ENCODE data around the gene TBC1D22A. TPM values are rescaled to one million over a fixed set of nuclear protein-coding genes. Genes with fewer than 3 reads are reported as not detected.
A peak's percentile ranks its signal among the peaks of the same experiment; 100 is the strongest.

Gene TBC1D22A
- polyA plus RNA-seq, 1 donor (not counting 4 experiments of a cell fraction or from before 2014, with no cell fraction given), result 20.9 TPM

GRCh38 chr22:46934746-46935491 is 172.5 kb downstream of the TBC1D22A start:
- Histone ChIP-seq H3K9ac (ENCODE audit: control insufficient read depth, extremely low read depth, insufficient read depth, low read length) (peak overlapping the region; percentile 50), H3K4me2 (ENCODE audit: control insufficient read depth, extremely low read depth, insufficient read depth, low read depth, low read length) (peak overlapping the region; percentile 35), H3K4me3 (ENCODE audit: control insufficient read depth in 2 of 3, extremely low read depth in 1 of 3, insufficient read depth in 2 of 3, low read depth in 1 of 3, low read length in 3 of 3) (no peak overlapping the region), H3K27ac (ENCODE audit: control insufficient read depth, insufficient read depth, low read length) (peak overlapping the region; percentile 78), H4K20me1 (ENCODE audit: control insufficient read depth, extremely low read depth, insufficient read depth, low read length) (no peaks in the 10 kb centered on the region), H3K27me3 (ENCODE audit: control insufficient read depth, extremely low read depth, insufficient read depth, low read length) (no peaks in the 10 kb centered on the region), H2AFZ (ENCODE audit: control insufficient read depth, low read length) (no peak overlapping the region), H3K9me1 (ENCODE audit: control insufficient read depth, extremely low read depth, insufficient read depth, low read length) (no peaks in the 10 kb centered on the region), H3K9me3 (ENCODE audit: control insufficient read depth, low read depth, low read length) (no peaks in the 10 kb centered on the region), H3K4me1 (ENCODE audit: control insufficient read depth, extremely low read depth, insufficient read depth, low read length) (peaks cover 24% of the 10 kb centered on the region), H3K36me3 (ENCODE audit: control insufficient read depth in 2 of 2, extremely low read depth in 1 of 2, insufficient read depth in 2 of 2, low read length in 2 of 2) (peaks cover 2 to 3% of the 10 kb centered on the region in 2 experiments), H3K79me2 (ENCODE audit: control insufficient read depth, insufficient read depth, low read length) (peaks cover 7% of the 10 kb centered on the region)
- DNase-seq (ENCODE audit: low read depth, low spot score) (peak; percentile 60), FAIRE-seq (peak; percentile 97)
- dilution Hi-C loops (cut with MboI; ENCODE audit: extremely low pct_ligation_motif_present, low sequenced_read_pairs), result no loop called here
- TF ChIP-seq CTCF (optimal IDR thresholded peaks at IDR 0.05 in 1 of 3, IDR thresholded peaks at IDR 0.05 in 1 of 3, conservative IDR thresholded peaks at IDR 0.05 in 1 of 3; ENCODE audit: extremely low read depth in 1 of 3, insufficient read depth in 2 of 3, low read length in 3 of 3), result no peak
- TF ChIP-seq EZH2 (IDR thresholded peaks at IDR 0.05; ENCODE audit: low read length), result no peak

GRCh38 chr22:46935506-46936377 is 173.3 kb downstream of the TBC1D22A start:
- H3K4me3 ChIP-seq (ENCODE audit: control insufficient read depth in 2 of 3, extremely low read depth in 1 of 3, insufficient read depth in 2 of 3, low read depth in 1 of 3, low read length in 3 of 3), result no peak overlapping the region
- peaks cover 7% of the 10 kb centered on the region for H3K79me2 ChIP-seq (ENCODE audit: control insufficient read depth, insufficient read depth, low read length)
- TF ChIP-seq CTCF (optimal IDR thresholded peaks at IDR 0.05 in 1 of 3, IDR thresholded peaks at IDR 0.05 in 1 of 3, conservative IDR thresholded peaks at IDR 0.05 in 1 of 3; ENCODE audit: extremely low read depth in 1 of 3, insufficient read depth in 2 of 3, low read length in 3 of 3) (no peak), EZH2 (IDR thresholded peaks at IDR 0.05; ENCODE audit: low read length) (no peak)
- no peaks in the 10 kb centered on the region for H3K9me3 ChIP-seq (ENCODE audit: control insufficient read depth, low read depth, low read length)
- peak overlapping the region; percentile 35 for H3K4me2 ChIP-seq (ENCODE audit: control insufficient read depth, extremely low read depth, insufficient read depth, low read depth, low read length)
- H3K27me3 ChIP-seq (ENCODE audit: control insufficient read depth, extremely low read depth, insufficient read depth, low read length), result no peaks in the 10 kb centered on the region
- no peaks in the 10 kb centered on the region for H4K20me1 ChIP-seq (ENCODE audit: control insufficient read depth, extremely low read depth, insufficient read depth, low read length)
- H3K9ac ChIP-seq (ENCODE audit: control insufficient read depth, extremely low read depth, insufficient read depth, low read length), result peak overlapping the region; percentile 13
- no peak for FAIRE-seq
- DNase-seq (ENCODE audit: low read depth, low spot score), result no peak
- dilution Hi-C loops (cut with MboI; ENCODE audit: extremely low pct_ligation_motif_present, low sequenced_read_pairs), result no loop called here
- peaks cover 24% of the 10 kb centered on the region for H3K4me1 ChIP-seq (ENCODE audit: control insufficient read depth, extremely low read depth, insufficient read depth, low read length)
- H3K27ac ChIP-seq (ENCODE audit: control insufficient read depth, insufficient read depth, low read length), result peak overlapping the region; percentile 78
- H3K36me3 ChIP-seq (ENCODE audit: control insufficient read depth in 2 of 2, extremely low read depth in 1 of 2, insufficient read depth in 2 of 2, low read length in 2 of 2), result peaks cover 2 to 6% of the 10 kb centered on the region in 2 experiments
- H2AFZ ChIP-seq (ENCODE audit: control insufficient read depth, low read length), result no peak overlapping the region
- no peaks in the 10 kb centered on the region for H3K9me1 ChIP-seq (ENCODE audit: control insufficient read depth, extremely low read depth, insufficient read depth, low read length)

All from keratinocyte (primary cell).